Measurements from ENCODE around the gene GSG1L.

The GSG1L gene

DNA sequence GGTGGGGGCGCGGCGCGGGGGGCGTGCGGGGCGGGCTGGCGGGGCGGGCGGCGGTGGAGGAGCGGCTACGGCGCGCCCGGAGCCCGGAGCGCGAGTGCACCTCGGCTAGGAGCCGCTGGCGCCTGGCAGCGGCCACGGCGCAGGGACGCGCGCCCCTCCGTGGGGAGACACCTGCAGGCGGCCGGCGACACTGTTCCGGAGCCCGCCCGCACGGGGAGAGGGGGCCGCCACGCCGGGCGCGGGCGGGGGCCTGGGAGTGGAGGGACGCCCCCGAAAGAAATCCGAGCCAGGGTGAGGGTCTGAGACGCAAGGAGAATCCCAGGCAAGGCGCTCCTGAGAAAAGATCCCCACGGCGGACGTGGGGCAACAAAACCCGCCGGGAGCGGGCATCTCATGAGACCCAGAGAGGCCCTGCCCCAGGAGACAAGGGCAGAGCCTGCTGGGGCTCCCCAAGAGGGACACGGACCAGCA, at the start of gene GSG1L:
TSS of gene GSG1L (minus strand) at position 124 of the 471 bp plus-strand sequence. CDS start 290 bp downstream, outside the sequence.
- Histone ChIP-seq H3K9ac (ENCODE audit: low read length) (no peak within 1 kb of the TSS), H3K27me3 (ENCODE audit: low read length) (no peaks in the 10 kb centered on the region), H2AFZ (ENCODE audit: low read depth, low read length, severe bottlenecking) (no peak within 1 kb of the TSS), H4K20me1 (ENCODE audit: low read depth, low read length) (no peaks in the 10 kb centered on the region), H3K79me2 (ENCODE audit: insufficient read depth, low read length) (no peaks in the 10 kb centered on the region), H3K9me3 (ENCODE audit: insufficient read depth, low read length) (no peaks in the 10 kb centered on the region), H3K27ac (ENCODE audit: low read depth, low read length) (no peak within 1 kb of the TSS), H3K36me3 (ENCODE audit: low read length) (no peaks in the 10 kb centered on the region), H3K9me2 (replicated peaks; ENCODE audit: insufficient read depth, low read length) (no peaks in the 10 kb centered on the region), H3K4me3 (ENCODE audit: insufficient read depth, low read length, poor library complexity, severe bottlenecking) (no peak within 1 kb of the TSS), H3F3A (ENCODE audit: insufficient read depth) (no peaks in the 10 kb centered on the region), H3K4me2 (ENCODE audit: low read depth, low read length, poor library complexity, severe bottlenecking) (no peak within 1 kb of the TSS)
- no peak for TF ChIP-seq EZH2phosphoT487 (conservative IDR thresholded peaks at IDR 0.05; ENCODE audit: low read length)
- TF ChIP-seq, protein P1, sequence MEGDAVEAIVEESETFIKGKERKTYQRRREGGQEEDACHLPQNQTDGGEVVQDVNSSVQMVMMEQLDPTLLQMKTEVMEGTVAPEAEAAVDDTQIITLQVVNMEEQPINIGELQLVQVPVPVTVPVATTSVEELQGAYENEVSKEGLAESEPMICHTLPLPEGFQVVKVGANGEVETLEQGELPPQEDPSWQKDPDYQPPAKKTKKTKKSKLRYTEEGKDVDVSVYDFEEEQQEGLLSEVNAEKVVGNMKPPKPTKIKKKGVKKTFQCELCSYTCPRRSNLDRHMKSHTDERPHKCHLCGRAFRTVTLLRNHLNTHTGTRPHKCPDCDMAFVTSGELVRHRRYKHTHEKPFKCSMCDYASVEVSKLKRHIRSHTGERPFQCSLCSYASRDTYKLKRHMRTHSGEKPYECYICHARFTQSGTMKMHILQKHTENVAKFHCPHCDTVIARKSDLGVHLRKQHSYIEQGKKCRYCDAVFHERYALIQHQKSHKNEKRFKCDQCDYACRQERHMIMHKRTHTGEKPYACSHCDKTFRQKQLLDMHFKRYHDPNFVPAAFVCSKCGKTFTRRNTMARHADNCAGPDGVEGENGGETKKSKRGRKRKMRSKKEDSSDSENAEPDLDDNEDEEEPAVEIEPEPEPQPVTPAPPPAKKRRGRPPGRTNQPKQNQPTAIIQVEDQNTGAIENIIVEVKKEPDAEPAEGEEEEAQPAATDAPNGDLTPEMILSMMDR (IDR thresholded peaks at IDR 0.05; ENCODE audit: insufficient read depth, low read length, poor library complexity, severe bottlenecking) = no peak

DNA sequence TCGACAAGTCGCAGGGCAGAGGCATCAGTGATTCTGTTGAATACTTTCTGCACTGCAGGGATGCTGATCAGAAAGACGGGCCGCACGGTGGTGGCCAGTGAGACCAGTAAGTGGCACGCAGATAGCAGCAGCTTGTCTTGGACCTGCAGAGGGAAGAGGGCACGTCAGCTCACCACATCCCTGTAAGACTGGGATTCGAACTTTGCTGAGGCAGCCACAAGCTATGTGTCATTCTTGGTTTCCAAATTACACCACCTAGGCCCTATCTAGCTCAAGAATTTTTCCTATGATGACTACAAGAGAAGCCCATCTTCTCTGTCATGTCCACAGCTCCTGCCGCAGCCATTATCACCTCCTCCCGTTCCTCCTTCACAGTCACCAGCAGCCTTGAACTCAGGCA, 49.4 kb upstream of the GSG1L start:
- H3K27me3 ChIP-seq (ENCODE audit: low read length) = no peaks in the 10 kb centered on the region
- no peak for TF ChIP-seq EZH2phosphoT487 (conservative IDR thresholded peaks at IDR 0.05; ENCODE audit: low read length)
- TF ChIP-seq, protein P1 (IDR thresholded peaks at IDR 0.05; ENCODE audit: insufficient read depth, low read length, poor library complexity, severe bottlenecking) = no peak
- no peaks in the 10 kb centered on the region for H3F3A ChIP-seq (ENCODE audit: insufficient read depth)
- no peak overlapping the region for H2AFZ ChIP-seq (ENCODE audit: low read depth, low read length, severe bottlenecking)
- H3K9ac ChIP-seq (ENCODE audit: low read length) = no peak overlapping the region
- H3K9me3 ChIP-seq (ENCODE audit: insufficient read depth, low read length) = no peaks in the 10 kb centered on the region
- no peaks in the 10 kb centered on the region for H3K79me2 ChIP-seq (ENCODE audit: insufficient read depth, low read length)
- peaks cover 25% of the 10 kb centered on the region; the same call in 1 of the 2 replicates for H3K36me3 ChIP-seq (ENCODE audit: low read length)
- H3K27ac ChIP-seq (ENCODE audit: low read depth, low read length) = no peak overlapping the region
- H4K20me1 ChIP-seq (ENCODE audit: low read depth, low read length) = no peaks in the 10 kb centered on the region
- no peaks in the 10 kb centered on the region for H3K9me2 ChIP-seq (replicated peaks; ENCODE audit: insufficient read depth, low read length)
- H3K4me3 ChIP-seq (ENCODE audit: insufficient read depth, low read length, poor library complexity, severe bottlenecking) = no peak overlapping the region
- H3K4me2 ChIP-seq (ENCODE audit: low read depth, low read length, poor library complexity, severe bottlenecking) = no peak overlapping the region

DNA sequence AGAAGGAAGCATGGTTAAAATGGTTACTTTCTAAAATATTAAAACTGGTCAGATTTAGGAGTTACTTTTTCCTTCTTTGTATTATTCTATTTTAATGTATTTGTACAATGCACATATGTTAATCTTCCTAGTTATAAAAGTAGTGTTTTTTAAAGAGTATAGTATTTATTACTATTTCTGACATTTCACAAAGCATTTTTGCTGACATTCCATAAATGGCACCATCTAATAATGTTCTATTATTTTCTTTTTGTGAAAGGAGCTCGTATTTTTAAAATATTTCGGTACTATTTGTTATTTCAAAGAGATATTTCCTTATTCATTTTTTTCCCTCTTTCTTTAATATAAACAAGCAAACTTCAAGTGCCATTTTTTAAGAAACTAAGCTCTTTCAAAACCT, 47.5 kb upstream of the GSG1L start:
- H3K9me3 ChIP-seq (ENCODE audit: insufficient read depth, low read length) = no peaks in the 10 kb centered on the region

More for the DNA sequence above, 47.5 kb upstream of the GSG1L start:
- H3K9me2 ChIP-seq (replicated peaks; ENCODE audit: insufficient read depth, low read length) = no peaks in the 10 kb centered on the region
- no peak overlapping the region for H3K9ac ChIP-seq (ENCODE audit: low read length)
- peaks cover 22% of the 10 kb centered on the region; the same call in 1 of the 2 replicates for H3K36me3 ChIP-seq (ENCODE audit: low read length)
- H2AFZ ChIP-seq (ENCODE audit: low read depth, low read length, severe bottlenecking) = no peak overlapping the region
- no peak overlapping the region for H3K4me2 ChIP-seq (ENCODE audit: low read depth, low read length, poor library complexity, severe bottlenecking)
- no peaks in the 10 kb centered on the region for H3F3A ChIP-seq (ENCODE audit: insufficient read depth)
- no peak overlapping the region for H3K4me3 ChIP-seq (ENCODE audit: insufficient read depth, low read length, poor library complexity, severe bottlenecking)
- H3K79me2 ChIP-seq (ENCODE audit: insufficient read depth, low read length) = no peaks in the 10 kb centered on the region
- no peaks in the 10 kb centered on the region for H4K20me1 ChIP-seq (ENCODE audit: low read depth, low read length)
- H3K27me3 ChIP-seq (ENCODE audit: low read length) = no peaks in the 10 kb centered on the region
- no peak overlapping the region for H3K27ac ChIP-seq (ENCODE audit: low read depth, low read length)
- TF ChIP-seq, protein P1 (IDR thresholded peaks at IDR 0.05; ENCODE audit: insufficient read depth, low read length, poor library complexity, severe bottlenecking) = no peak
- TF ChIP-seq EZH2phosphoT487 (conservative IDR thresholded peaks at IDR 0.05; ENCODE audit: low read length) = no peak
